Measurements from ENCODE around the gene ZC2HC1C. TPM values are rescaled to one million over a fixed set of nuclear protein-coding genes. Genes with fewer than 3 reads are reported as not detected.

ZC2HC1C gene
- total and polyA plus RNA-seq, 2 of the 13 experiments (the other 11 are each of a cell fraction or from before 2014, with no cell fraction given) = 3.3 to 3.5 TPM

DNA sequence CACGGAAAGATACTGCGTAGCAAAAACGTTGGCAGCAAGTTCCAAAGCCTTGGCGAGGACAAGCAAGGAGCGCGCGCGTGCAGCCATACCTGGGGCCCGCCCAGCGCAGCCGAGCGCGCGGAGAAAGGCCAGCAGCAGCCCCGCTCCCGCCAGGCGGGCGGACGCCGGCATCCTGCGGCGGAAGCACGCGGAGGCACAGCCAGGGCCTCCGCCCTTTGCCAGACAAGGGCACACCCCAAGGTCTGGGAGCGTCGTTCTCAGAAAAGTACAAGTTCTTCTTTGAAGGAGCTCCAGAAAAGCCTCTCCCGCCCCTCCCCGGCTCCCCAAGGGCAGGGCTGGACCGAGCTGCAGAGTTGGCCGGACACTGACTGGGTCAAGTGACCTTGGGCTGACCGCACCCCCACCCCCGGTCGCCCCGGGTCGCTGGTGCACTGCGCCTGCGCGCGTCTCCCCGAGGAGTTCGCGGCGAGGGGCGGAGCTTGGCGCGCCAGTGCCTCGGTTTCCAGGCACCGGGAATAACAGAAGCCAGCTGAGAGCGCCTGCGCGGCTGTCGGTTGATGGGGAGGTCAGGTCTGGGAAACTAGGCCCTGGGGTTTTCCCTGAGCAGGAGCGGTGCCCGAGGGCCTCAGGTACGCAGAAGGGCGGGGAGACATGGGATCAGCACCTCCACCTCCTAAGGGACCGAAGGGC is at the start of gene ZC2HC1C (continued):
- TF ChIP-seq HNF4A (CRISPR knock-in tag; IDR thresholded peaks at IDR 0.05) (peak; percentile 33; the same call in 1 of the 2 replicates), ZNF772 (CRISPR knock-in tag; IDR thresholded peaks at IDR 0.05) (peak; percentile 80), ZNF33B (CRISPR knock-in tag; IDR thresholded peaks at IDR 0.05) (no peak), YY1 (IDR thresholded peaks at IDR 0.05; ENCODE audit: insufficient read depth, insufficient replicate concordance, low read depth, low read length) (peak; percentile 76), CBX5 (CRISPR knock-in tag; IDR thresholded peaks at IDR 0.05; ENCODE audit: borderline replicate concordance) (no peak; the same call in 1 of the 2 replicates), ZBTB2 (CRISPR knock-in tag; IDR thresholded peaks at IDR 0.05; ENCODE audit: low read depth) (peak; percentile 51), RAD21 (CRISPR knock-in tag; IDR thresholded peaks at IDR 0.05) (peak; percentile 54), HOXA5 (CRISPR knock-in tag; IDR thresholded peaks at IDR 0.05) (0 out of 2 replicates have a peak, but pooled peaks have one; percentile 72), FOSL1 (CRISPR knock-in tag; IDR thresholded peaks at IDR 0.05; ENCODE audit: borderline replicate concordance) (0 out of 2 replicates have a peak, but pooled peaks have one; percentile 6), ARID3A (IDR thresholded peaks at IDR 0.05; ENCODE audit: low read depth, low read length) (0 out of 2 replicates have a peak, but pooled peaks have one; percentile 8), ISL2 (CRISPR knock-in tag; IDR thresholded peaks at IDR 0.05) (peak; percentile 59; the same call in 1 of the 2 replicates), KMT2B (CRISPR knock-in tag; IDR thresholded peaks at IDR 0.05) (peak; percentile 58; the same call in 1 of the 2 replicates)
- TF ChIP-seq, protein P1, sequence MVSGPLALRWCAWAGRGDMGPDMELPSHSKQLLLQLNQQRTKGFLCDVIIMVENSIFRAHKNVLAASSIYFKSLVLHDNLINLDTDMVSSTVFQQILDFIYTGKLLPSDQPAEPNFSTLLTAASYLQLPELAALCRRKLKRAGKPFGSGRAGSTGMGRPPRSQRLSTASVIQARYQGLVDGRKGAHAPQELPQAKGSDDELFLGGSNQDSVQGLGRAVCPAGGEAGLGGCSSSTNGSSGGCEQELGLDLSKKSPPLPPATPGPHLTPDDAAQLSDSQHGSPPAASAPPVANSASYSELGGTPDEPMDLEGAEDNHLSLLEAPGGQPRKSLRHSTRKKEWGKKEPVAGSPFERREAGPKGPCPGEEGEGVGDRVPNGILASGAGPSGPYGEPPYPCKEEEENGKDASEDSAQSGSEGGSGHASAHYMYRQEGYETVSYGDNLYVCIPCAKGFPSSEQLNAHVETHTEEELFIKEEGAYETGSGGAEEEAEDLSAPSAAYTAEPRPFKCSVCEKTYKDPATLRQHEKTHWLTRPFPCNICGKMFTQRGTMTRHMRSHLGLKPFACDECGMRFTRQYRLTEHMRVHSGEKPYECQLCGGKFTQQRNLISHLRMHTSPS (CRISPR knock-in tag; IDR thresholded peaks at IDR 0.05; ENCODE audit: low read depth) = no peak
- TF ChIP-seq, protein P2, sequence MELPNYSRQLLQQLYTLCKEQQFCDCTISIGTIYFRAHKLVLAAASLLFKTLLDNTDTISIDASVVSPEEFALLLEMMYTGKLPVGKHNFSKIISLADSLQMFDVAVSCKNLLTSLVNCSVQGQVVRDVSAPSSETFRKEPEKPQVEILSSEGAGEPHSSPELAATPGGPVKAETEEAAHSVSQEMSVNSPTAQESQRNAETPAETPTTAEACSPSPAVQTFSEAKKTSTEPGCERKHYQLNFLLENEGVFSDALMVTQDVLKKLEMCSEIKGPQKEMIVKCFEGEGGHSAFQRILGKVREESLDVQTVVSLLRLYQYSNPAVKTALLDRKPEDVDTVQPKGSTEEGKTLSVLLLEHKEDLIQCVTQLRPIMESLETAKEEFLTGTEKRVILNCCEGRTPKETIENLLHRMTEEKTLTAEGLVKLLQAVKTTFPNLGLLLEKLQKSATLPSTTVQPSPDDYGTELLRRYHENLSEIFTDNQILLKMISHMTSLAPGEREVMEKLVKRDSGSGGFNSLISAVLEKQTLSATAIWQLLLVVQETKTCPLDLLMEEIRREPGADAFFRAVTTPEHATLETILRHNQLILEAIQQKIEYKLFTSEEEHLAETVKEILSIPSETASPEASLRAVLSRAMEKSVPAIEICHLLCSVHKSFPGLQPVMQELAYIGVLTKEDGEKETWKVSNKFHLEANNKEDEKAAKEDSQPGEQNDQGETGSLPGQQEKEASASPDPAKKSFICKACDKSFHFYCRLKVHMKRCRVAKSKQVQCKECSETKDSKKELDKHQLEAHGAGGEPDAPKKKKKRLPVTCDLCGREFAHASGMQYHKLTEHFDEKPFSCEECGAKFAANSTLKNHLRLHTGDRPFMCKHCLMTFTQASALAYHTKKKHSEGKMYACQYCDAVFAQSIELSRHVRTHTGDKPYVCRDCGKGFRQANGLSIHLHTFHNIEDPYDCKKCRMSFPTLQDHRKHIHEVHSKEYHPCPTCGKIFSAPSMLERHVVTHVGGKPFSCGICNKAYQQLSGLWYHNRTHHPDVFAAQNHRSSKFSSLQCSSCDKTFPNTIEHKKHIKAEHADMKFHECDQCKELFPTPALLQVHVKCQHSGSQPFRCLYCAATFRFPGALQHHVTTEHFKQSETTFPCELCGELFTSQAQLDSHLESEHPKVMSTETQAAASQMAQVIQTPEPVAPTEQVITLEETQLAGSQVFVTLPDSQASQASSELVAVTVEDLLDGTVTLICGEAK (IDR thresholded peaks at IDR 0.05) = no peak
- TF ChIP-seq, protein P2 (CRISPR knock-in tag; IDR thresholded peaks at IDR 0.05) = peak; percentile 24; the same call in 1 of the 2 replicates
